H1 (cell line): Measurements from ENCODE around the gene DLX2. TPM values are rescaled to one million over a fixed set of nuclear protein-coding genes. Genes with fewer than 3 reads are reported as not detected.

ENCODE experiments used
- CTCF ChIA-PET: fragments of 300-600 bp; sonication (Branson Sonifier 250); formaldehyde crosslinking; loops from one replicate; lab custom pipeline; 2021; ENCODE audit not compliant: partially characterized antibody; lab: Charles Lee
- POLR2A ChIA-PET: fragments of 300-600 bp; sonication (Branson Sonifier 250); formaldehyde crosslinking; loops from one replicate; lab custom pipeline; 2021; ENCODE audit warnings: inconsistent platforms; ENCODE audit not compliant: partially characterized antibody; lab: Charles Lee
- DNase-seq, 2 experiments: peaks; one replicate each; pipeline versions ENCODE4 v3.0.0 to v3.0.0-alpha.2; 2010 to 2022; ENCODE audit warnings: low spot score in 2 of 2, low read depth in 1 of 2, mixed read lengths in 1 of 2
- FAIRE-seq: peaks from 2 replicates; lab custom pipeline; 2011; peaks lifted over from hg19 to GRCh38; lab: Jason Lieb, UNC
- H2AFZ ChIP-seq: 2 replicates; pipeline ENCODE4 v1.8.1; 2012; ENCODE audit warnings: low read length, inconsistent platforms
- H2AK5ac ChIP-seq: 2 replicates; pipeline ENCODE4 v1.6.1; 2013; ENCODE audit warnings: low read depth, low read length
- H2BK120ac ChIP-seq: replicated peaks from 2 replicates; pipeline ENCODE3; 2013; ENCODE audit warnings: low read depth, low read length, inconsistent platforms
- H2BK12ac ChIP-seq: 2 replicates; pipeline ENCODE4 v1.6.1; 2013; ENCODE audit warnings: low read depth, low read length
- H2BK15ac ChIP-seq: 2 replicates; pipeline ENCODE4 v1.6.1; 2013; ENCODE audit warnings: low read length
- H2BK20ac ChIP-seq: 2 replicates; pipeline ENCODE4 v1.6.1; 2013; ENCODE audit warnings: low read length
- H2BK5ac ChIP-seq: 2 replicates; pipeline ENCODE4 v1.6.1; 2013; ENCODE audit warnings: low read depth, low read length
- H3K14ac ChIP-seq: 2 replicates; pipeline ENCODE4 v1.6.1; 2013; ENCODE audit warnings: inconsistent platforms; ENCODE audit not compliant: insufficient read length
- H3K18ac ChIP-seq: 2 replicates; pipeline ENCODE4 v1.6.1; 2013; ENCODE audit warnings: low read length; ENCODE audit errors: extremely low read depth
- H3K23ac ChIP-seq: 2 replicates; pipeline ENCODE4 v1.6.1; 2013; ENCODE audit warnings: inconsistent platforms; ENCODE audit not compliant: insufficient read length
- H3K23me2 ChIP-seq: 2 replicates; pipeline ENCODE4 v1.6.1; 2013; ENCODE audit warnings: low read depth, low read length
- H3K27ac ChIP-seq: 2 replicates; pipeline ENCODE4 v1.6.1; 2011; ENCODE audit warnings: low read depth, low read length, inconsistent platforms
- H3K27me3 ChIP-seq, 4 experiments: replicated peaks in 1 of 4; 1 replicate in 1 of 4; 2 replicates in 3 of 4; pipeline versions ENCODE4 v1.6.1 to v1.8.1; 2011 to 2013; ENCODE audit warnings: low read length in 3 of 4, mild to moderate bottlenecking in 3 of 4, inconsistent platforms in 2 of 4, mixed read lengths in 2 of 4, moderate library complexity in 1 of 4; ENCODE audit not compliant: control insufficient read depth in 3 of 4, insufficient read depth in 3 of 4; ENCODE audit errors: extremely low read depth in 1 of 4
- H3K36me3 ChIP-seq, 4 experiments: 2 replicates each; pipeline versions ENCODE4 v1.6.1 to v1.8.1; 2011 to 2013; ENCODE audit warnings: mild to moderate bottlenecking in 4 of 4, low read length in 3 of 4, moderate library complexity in 2 of 4, control low read depth in 1 of 4, inconsistent platforms in 1 of 4; ENCODE audit not compliant: insufficient read depth in 4 of 4, control insufficient read depth in 2 of 4
- H3K4ac ChIP-seq: replicated peaks from 2 replicates; pipeline ENCODE3; 2013; ENCODE audit warnings: low read length, low read depth, mixed read lengths, inconsistent platforms; ENCODE audit not compliant: insufficient read length
- H3K4me1 ChIP-seq, 4 experiments: replicated peaks in 1 of 4; 1 replicate in 1 of 4; 2 replicates in 3 of 4; pipeline versions ENCODE4 v1.6.1 to v1.8.1; 2011 to 2013; ENCODE audit warnings: low read length in 3 of 4, inconsistent platforms in 2 of 4, mixed read lengths in 1 of 4; ENCODE audit not compliant: insufficient read depth in 4 of 4, control insufficient read depth in 3 of 4
- H3K4me2 ChIP-seq, 2 experiments: 2 replicates each; pipeline versions ENCODE4 v1.6.1 to v1.8.1; 2011 to 2013; ENCODE audit warnings: low read depth in 2 of 2, low read length in 2 of 2, control low read depth in 1 of 2, inconsistent platforms in 1 of 2, mild to moderate bottlenecking in 1 of 2; ENCODE audit not compliant: insufficient read depth in 1 of 2
- H3K4me3 ChIP-seq, 4 experiments: fragments of 200-600, 300-600 bp in 1 of 4; sonication (generic), shearing (Covaris generic), sonication (Bioruptor Twin) in 1 of 4; 2 replicates each; pipeline versions ENCODE4 v1.5.1 to v1.8.1; 2011 to 2016; ENCODE audit warnings: low read length in 4 of 4, low read depth in 3 of 4, control low read depth in 2 of 4, inconsistent platforms in 2 of 4, mild to moderate bottlenecking in 2 of 4, mixed read lengths in 1 of 4, moderate library complexity in 1 of 4; ENCODE audit not compliant: insufficient read depth in 2 of 4; ENCODE audit errors: extremely low read depth in 1 of 4
- H3K56ac ChIP-seq: replicated peaks from 2 replicates; pipeline ENCODE3; 2013; ENCODE audit warnings: low read depth, mild to moderate bottlenecking, mixed read lengths, low read length, inconsistent platforms; ENCODE audit not compliant: insufficient read length
- H3K79me1 ChIP-seq: 2 replicates; pipeline ENCODE4 v1.6.1; 2013; ENCODE audit warnings: low read depth, low read length, control low read depth
- H3K79me2 ChIP-seq, 2 experiments: 2 replicates each; pipeline versions ENCODE4 v1.6.1 to v1.8.1; 2012 to 2013; ENCODE audit warnings: low read length in 2 of 2, mild to moderate bottlenecking in 2 of 2, inconsistent platforms in 1 of 2; ENCODE audit not compliant: insufficient read depth in 2 of 2, control insufficient read depth in 1 of 2
- H3K9ac ChIP-seq, 4 experiments: replicated peaks in 1 of 4; 1 replicate in 1 of 4; 2 replicates in 3 of 4; pipeline versions ENCODE4 v1.6.1 to v1.8.1; 2011 to 2013; ENCODE audit warnings: low read depth in 3 of 4, low read length in 3 of 4, control low read depth in 2 of 4, mild to moderate bottlenecking in 2 of 4, moderate library complexity in 2 of 4, inconsistent platforms in 1 of 4; ENCODE audit errors: extremely low read depth in 1 of 4
- H3K9me3 ChIP-seq, 2 experiments: 2 replicates each; pipeline versions ENCODE4 v1.6.1 to v1.8.1; 2012 to 2013; ENCODE audit warnings: mild to moderate bottlenecking in 2 of 2, moderate library complexity in 2 of 2, control low read depth in 1 of 2, inconsistent platforms in 1 of 2, low read depth in 1 of 2, low read length in 1 of 2, mixed read lengths in 1 of 2; ENCODE audit not compliant: insufficient read depth in 2 of 2
- H4K20me1 ChIP-seq, 2 experiments: replicated peaks in 1 of 2; 2 replicates each; pipeline versions ENCODE3 to v1.8.1; 2011 to 2013; ENCODE audit warnings: inconsistent platforms in 2 of 2, low read length in 2 of 2, mild to moderate bottlenecking in 1 of 2; ENCODE audit not compliant: insufficient read depth in 2 of 2, control insufficient read depth in 1 of 2
- H4K5ac ChIP-seq: 2 replicates; pipeline ENCODE4 v1.6.1; 2013; ENCODE audit warnings: low read length, low read depth, mixed read lengths, inconsistent platforms; ENCODE audit not compliant: insufficient read length
- H4K8ac ChIP-seq: 2 replicates; pipeline ENCODE4 v1.8.0; 2013; ENCODE audit warnings: mild to moderate bottlenecking, moderate library complexity, low read length, inconsistent platforms; ENCODE audit not compliant: insufficient read depth; ENCODE audit errors: extremely low read depth
- H4K91ac ChIP-seq: replicated peaks from 2 replicates; pipeline ENCODE3; 2013; ENCODE audit warnings: low read length, mixed read lengths, inconsistent platforms; ENCODE audit not compliant: insufficient read length
- BRCA1 ChIP-seq: IDR thresholded peaks from 2 replicates; pipeline ENCODE4 v1.6.1; 2012; ENCODE audit warnings: low read depth, low read length, improper control_type of control experiment
- CREB1 ChIP-seq: IDR thresholded peaks from 2 replicates; pipeline ENCODE4 v1.6.1; 2012; ENCODE audit warnings: inconsistent platforms
- CTCF ChIP-seq, 3 experiments: IDR thresholded peaks; 1 replicate in 2 of 3; 2 replicates in 1 of 3; pipeline versions ENCODE4 v1.5.1 to v1.6.1; 2011; ENCODE audit warnings: low read length in 3 of 3, mild to moderate bottlenecking in 3 of 3, inconsistent platforms in 2 of 3, low read depth in 1 of 3, moderate library complexity in 1 of 3; ENCODE audit not compliant: insufficient read depth in 1 of 3; ENCODE audit errors: control extremely low read depth in 1 of 3
- POU5F1 ChIP-seq: IDR thresholded peaks from 2 replicates; pipeline ENCODE4 v1.6.1; 2011; ENCODE audit warnings: low read depth, mild to moderate bottlenecking, low read length, moderate library complexity
- RAD21 ChIP-seq, 2 experiments: IDR thresholded peaks in 1 of 2; conservative IDR thresholded peaks in 1 of 2; 2 replicates each; pipeline ENCODE4 v1.6.1; 2011; ENCODE audit warnings: low read depth in 2 of 2, low read length in 2 of 2, improper control_type of control experiment in 1 of 2, inconsistent platforms in 1 of 2, mild to moderate bottlenecking in 1 of 2, moderate library complexity in 1 of 2
- SIN3A ChIP-seq, 2 experiments: IDR thresholded peaks in 1 of 2; conservative IDR thresholded peaks in 1 of 2; 2 replicates each; pipeline ENCODE4 v1.6.1; 2011 to 2012; ENCODE audit warnings: low read length in 2 of 2, improper control_type of control experiment in 1 of 2, low read depth in 1 of 2, mild to moderate bottlenecking in 1 of 2
- YY1 ChIP-seq: IDR thresholded peaks from 2 replicates; pipeline ENCODE4 v1.6.1; 2011; ENCODE audit warnings: low read depth, mild to moderate bottlenecking, low read length
- WGBS, 2 experiments: shearing (Covaris generic) in 1 of 2; methylation state at CpG; one replicate each; pipeline versions ENCODE4 v1.1.6 to v1.1.7; 2013 to 2015; ENCODE audit warnings: low lambda C conversion rate in 2 of 2, mixed read lengths in 2 of 2, inconsistent platforms in 1 of 2, low coverage in 1 of 2, missing lambda C conversion rate in 1 of 2; ENCODE audit not compliant: insufficient replicate concordance in 2 of 2, insufficient coverage in 1 of 2, insufficient read length in 1 of 2; ENCODE audit errors: extremely low coverage in 1 of 2, missing lambda C conversion rate in 1 of 2; 5-methylcytosine and 5-hydroxymethylcytosine counted together
- polyA plus RNA-seq, 7 experiments: library from polyadenylated mRNA; depleted of rRNA in 3 of 7; stranded (reverse) in 5 of 7; unstranded in 2 of 7; fragments of >200 nt in 5 of 7; fragments of 200-250 nt in 2 of 7; gene quantifications; 1 replicate in 5 of 7; 2 replicates in 1 of 7; 4 replicates in 1 of 7; pipeline versions ENCODE4 v1.2.1 to v1.2.3, GENCODE V29; 2011 to 2013; ENCODE audit warnings: missing spikeins in 2 of 7, mixed read lengths in 2 of 7
- total RNA-seq: library from RNA; stranded (reverse); fragmentation: NEBNext Ultra II Directional; extraction: Animal tissue kit (Norgen Biotek cat#: 25700); gene quantifications from 2 replicates; pipeline ENCODE4 v1.2.1, GENCODE V29; 2021

DLX2 gene
- total and polyA plus RNA-seq, 2 of the 8 experiments (the other 6 are each of a cell fraction or from before 2014, with no cell fraction given), result 0.45 TPM; not detected in 1

GRCh38 chr2:172086241-172087206 lies 16.2 kb downstream of the DLX2 start:
- ChIA-PET CTCF (interaction anchor here (1.2 to 12.4 kb wide), 5 partner anchors 9 to 382 kb away, joined by 4 to 198 read pairs (median 5); partner anchors contain the start of gene DLX2), POLR2A (interaction anchor here (0.9 to 14.0 kb wide), 2 partner anchors 16 to 87 kb away, joined by 3 to 184 read pairs; partner anchors contain the start of genes DLX2 and METAP1D)
- Histone ChIP-seq H2BK20ac (no peak overlapping the region), H3K9ac (no peak overlapping the region), H4K5ac (no peak overlapping the region), H3K23ac (no peak overlapping the region), H3K27me3 (peaks cover 92 to 100% (median 97%) of the 10 kb centered on the region in 4 experiments), H2AFZ (no peak overlapping the region), H3K18ac (no peak overlapping the region; the same call in 1 of the 2 replicates), H3K23me2 (peaks cover 14% of the 10 kb centered on the region; the same call in 1 of the 2 replicates), H2BK5ac (no peak overlapping the region), H3K56ac (no peak overlapping the region), H3K14ac (no peak overlapping the region), H3K4me1 (peaks cover 2 to 53% (median 24%) of the 10 kb centered on the region in 4 experiments), H3K36me3 (0 out of 8 replicates have a peak, but pooled peaks cover 0 to 3% (median 0%) of the 10 kb centered on the region in 4 experiments), H4K20me1 (peaks cover 24 to 46% of the 10 kb centered on the region in 2 experiments), H3K4ac (no peak overlapping the region), H3K79me2 (no peaks in the 10 kb centered on the region), H3K4me2 (peak overlapping the region; percentile 78 to 84), H3K4me3 (peak overlapping the region; percentile 6 to 66 (median 36); a peak in 5 of 8 replicates), H3K27ac (no peak overlapping the region), H2BK120ac (no peak overlapping the region), H4K8ac (0 out of 2 replicates have a peak overlapping the region, but pooled peaks have one; percentile 15), H3K9me3 (no peaks in the 10 kb centered on the region), H2AK5ac (no peak overlapping the region), H3K79me1 (no peaks in the 10 kb centered on the region), H4K91ac (no peak overlapping the region), H2BK12ac (no peak overlapping the region), H2BK15ac (no peak overlapping the region)
- WGBS, 2 experiments, result 2% methylated on average over 49 of the region's 54 CpGs; no CpG with 5 or more reads in 1 of the 2 experiments
- peak in 1 of 2 experiments; percentile 80 for DNase-seq
- no peak for FAIRE-seq
- TF ChIP-seq CREB1, result no peak
- TF ChIP-seq CTCF (IDR thresholded peaks at IDR 0.05; ENCODE audit: control extremely low read depth in 1 of 3, insufficient read depth in 1 of 3, low read depth in 1 of 3, low read length in 3 of 3), result peak in 2 of 3 experiments; percentile 16 to 36; a peak in 2 of 4 replicates
- 0 out of 4 replicates have a peak, but pooled peaks of 1 of the 2 experiments have one; percentile 30 for TF ChIP-seq SIN3A (conservative IDR thresholded peaks at IDR 0.05 in 1 of 2, IDR thresholded peaks at IDR 0.05 in 1 of 2; ENCODE audit: low read depth in 1 of 2, low read length in 2 of 2)
- TF ChIP-seq BRCA1, result no peak
- TF ChIP-seq POU5F1, result no peak
- TF ChIP-seq RAD21 (IDR thresholded peaks at IDR 0.05 in 1 of 2, conservative IDR thresholded peaks at IDR 0.05 in 1 of 2; ENCODE audit: low read depth in 2 of 2, low read length in 2 of 2), result peak in 1 of 2 experiments; percentile 10; a peak in 2 of 4 replicates
- TF ChIP-seq YY1, result no peak
